GM19324 (cell line): ENCODE results near the gene E2F1.

Source experiments
- ATAC-seq: cut with Tn5 transposase; IDR thresholded peaks from one replicate; pipeline ENCODE4 v1.9.1; 2021; ENCODE audit warnings: mild to moderate bottlenecking, moderate library complexity; ENCODE audit not compliant: unreplicated experiment, low FRiP score

The E2F1 gene

DNA sequence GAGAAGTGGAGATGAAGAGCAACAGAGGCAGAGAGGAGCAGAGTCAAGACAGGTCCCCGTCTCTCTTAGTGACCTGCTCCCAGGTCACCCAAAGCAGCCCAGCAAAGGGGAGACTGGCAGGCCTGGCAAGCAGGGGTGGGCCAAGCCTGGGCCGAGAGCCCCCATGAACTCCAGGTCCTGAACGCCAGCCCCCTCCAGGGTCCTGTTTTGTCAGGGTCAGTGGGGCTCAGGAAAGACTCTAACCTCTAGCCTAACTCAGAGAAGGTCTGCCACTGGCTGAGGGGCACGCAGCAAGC, 13.1 kb downstream of the E2F1 start:
- no peak for ATAC-seq

DNA sequence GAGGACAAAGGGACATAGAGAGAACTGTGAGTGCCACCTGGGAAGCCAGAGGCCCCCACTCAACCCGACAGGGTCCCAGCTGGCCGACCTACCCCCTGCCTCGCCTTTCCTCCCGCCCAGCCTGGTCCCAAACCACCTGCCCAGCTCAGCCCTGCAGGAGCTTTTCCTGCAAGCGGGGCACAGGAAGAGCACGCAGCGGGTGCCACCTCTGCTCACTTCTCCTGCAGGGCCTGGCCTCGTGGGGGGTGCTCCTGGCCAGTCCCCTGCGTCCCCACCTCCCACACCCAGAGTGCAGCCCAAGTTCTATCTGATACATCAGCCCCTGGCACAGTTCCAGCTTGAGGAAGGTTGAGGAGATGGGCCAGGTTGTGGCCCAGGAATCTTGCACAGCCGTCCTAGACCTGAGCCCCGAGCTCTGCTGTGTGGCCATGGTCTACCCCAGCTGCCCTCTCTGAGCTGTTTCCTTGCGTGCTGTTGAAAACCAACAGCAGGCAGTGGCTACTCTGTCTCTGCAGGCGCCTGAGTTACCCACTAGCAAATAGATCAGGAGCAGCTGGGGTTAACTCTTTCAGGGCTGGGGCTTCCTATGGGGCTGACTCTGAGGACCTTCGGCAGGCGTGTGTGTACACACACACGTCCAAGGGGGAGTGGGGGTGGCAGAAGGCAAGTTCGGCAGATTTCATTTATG, 13.6 kb downstream of the E2F1 start:
- no peak for ATAC-seq

DNA sequence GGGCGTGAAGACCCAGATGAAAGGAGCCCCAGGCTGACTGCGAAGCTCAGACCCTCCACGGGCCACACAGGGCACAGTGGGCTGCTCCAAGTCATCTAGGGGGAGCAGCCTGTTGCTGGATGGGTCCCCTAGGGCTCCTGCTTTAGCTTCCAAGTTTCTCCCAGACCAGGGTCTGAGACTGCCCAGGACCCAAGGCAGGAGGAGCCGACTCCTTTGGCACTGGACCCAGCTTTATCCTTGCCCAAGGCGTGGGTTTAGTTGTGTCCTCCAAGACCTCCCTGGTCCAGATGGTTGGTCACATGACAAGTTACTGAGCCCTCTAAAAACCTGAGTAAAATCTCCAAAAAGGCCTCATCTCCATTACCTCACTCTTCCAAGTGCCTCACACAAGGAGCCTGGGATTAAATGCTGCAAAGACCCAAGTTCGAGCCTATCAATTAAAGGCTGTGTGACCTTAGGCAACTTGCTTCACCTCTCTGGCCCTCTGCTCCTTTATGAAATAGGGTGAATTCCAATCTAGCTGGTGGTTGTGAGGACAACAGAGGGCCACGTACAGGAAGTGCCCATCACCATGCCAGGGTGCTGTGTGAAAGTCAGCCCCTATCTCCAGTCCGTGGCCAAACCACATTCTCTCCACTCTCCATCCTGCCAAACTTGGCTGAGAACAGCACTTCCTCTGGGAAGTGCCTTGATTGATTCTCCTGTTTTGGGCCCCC, 14.5 kb downstream of the E2F1 start:
- no peak for ATAC-seq

DNA sequence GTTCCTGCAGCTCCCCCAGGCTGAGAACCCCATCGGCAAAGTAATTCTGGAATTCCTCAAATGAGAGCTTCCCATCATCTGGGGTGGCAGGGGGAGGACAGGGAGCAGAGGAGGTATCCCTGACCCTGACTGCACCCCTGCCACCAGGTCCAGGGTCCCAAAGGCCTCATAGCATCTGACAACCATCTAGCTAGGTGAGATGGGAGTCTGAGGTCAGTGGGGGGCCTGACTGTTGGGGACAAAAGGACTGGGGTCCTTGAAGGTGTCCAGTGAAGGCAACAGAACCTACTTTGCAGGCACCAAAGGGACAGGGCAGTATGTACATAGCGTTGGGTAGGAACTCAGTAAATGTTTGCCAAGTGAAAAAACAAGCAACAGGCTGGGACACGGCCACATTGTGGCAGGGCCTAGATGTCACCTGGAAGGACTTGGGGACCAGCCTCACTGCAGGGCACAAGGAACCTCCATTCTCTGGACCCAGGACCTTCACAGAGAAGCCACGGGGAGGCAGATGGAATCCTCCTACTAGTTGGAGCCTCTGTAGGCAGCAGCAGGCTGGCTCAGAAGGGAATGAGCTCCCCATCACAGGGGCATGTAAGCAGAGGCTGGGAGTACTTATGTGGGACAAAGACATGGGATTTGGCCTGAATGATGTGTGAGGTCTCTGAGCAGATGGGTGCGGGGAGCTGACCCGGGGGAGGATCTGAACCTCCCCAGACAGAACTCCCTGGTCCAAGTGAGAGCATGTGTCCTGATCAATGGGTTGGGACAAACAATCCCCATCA, 15.3 kb downstream of the E2F1 start:
- no peak for ATAC-seq

DNA sequence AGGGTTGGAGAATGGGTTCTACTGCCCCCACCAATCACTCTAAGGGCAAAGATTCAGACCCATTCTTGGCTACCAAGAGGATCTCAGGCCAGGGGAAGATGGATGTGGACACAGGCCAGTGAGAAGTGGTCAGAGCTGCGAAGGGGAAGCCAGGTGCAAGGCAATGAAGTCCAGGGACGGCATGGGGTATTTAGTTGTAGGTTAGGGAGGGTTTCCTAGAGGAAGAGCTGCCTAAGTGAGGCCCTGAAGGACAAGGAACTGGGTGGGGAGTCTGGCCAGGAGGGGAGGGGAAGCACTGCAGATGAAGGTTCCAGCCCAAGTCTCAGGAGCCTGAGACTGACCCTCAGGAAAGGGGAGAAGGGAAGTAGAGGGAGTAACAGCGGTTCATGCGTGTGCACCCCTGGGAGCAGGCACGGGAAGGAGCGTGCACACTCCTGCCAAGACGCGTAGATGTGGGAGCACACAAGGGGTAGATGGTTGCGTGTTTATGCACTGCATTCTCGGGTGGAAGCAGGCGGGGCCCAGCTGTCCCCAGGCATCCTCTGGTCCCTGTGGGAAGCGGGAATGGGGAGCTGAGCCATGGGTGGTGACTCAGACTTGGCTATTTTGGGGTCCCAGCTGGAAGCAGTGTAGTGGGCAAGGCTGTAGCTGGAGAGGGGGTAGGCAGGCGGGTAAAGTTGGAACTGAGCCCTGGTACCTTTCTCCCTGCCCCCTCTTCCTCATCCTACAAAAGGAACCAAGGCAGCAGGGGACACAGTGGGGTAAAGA, 16.1 kb downstream of the E2F1 start:
- ATAC-seq, result no peak

DNA sequence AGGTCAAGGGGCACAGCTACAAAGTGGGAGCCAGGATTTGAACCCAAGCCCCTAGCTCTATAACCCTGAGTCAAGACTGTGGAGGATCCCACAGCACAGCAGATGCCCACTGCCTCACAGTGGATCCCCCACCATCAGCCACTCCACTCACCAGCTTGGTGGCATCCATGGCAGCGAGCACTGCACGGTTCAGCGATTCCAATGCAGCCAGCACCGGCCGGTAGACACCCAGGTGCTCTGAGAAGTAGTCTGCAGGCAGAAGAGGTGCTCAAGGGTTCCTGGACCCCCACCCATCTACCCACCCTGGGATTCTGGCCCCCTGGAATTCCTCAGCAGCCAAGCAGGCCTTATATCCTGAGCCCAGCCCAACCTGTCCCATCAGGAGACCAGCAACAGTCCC, 17.0 kb downstream of the E2F1 start:
- no peak for ATAC-seq

DNA sequence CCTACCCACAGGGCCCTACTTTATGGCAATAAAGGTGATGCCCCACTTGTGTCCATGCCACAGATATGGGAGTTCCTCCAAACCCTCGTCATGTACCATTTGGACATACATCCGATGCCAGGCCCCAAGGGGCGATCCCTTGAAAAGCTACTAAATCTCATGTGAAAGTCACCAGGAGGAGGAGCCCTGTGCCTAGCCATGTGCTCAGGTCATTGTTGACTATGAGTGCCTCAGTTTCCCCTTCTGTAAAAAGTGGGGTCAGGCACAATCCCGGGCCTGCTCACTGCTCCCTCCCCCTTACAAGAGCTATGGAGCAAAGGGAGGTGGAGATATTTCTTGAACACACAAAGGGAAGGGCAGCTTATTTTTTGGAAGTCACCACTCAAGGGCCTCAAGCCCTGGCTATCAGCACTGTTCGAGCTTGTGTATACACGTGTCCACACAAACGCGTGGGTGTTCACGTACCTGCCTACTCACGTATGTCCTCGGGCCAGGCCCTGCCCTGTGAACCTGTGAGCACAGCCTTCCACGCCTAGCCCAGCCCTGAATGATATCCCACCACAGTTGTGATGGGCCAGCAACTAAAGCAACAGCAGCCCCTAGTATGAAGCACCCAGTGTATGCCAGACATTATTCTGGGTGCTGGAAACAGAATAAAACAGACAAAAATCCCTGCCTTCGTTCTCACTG, 17.6 kb downstream of the E2F1 start:
- ATAC-seq, result no peak

DNA sequence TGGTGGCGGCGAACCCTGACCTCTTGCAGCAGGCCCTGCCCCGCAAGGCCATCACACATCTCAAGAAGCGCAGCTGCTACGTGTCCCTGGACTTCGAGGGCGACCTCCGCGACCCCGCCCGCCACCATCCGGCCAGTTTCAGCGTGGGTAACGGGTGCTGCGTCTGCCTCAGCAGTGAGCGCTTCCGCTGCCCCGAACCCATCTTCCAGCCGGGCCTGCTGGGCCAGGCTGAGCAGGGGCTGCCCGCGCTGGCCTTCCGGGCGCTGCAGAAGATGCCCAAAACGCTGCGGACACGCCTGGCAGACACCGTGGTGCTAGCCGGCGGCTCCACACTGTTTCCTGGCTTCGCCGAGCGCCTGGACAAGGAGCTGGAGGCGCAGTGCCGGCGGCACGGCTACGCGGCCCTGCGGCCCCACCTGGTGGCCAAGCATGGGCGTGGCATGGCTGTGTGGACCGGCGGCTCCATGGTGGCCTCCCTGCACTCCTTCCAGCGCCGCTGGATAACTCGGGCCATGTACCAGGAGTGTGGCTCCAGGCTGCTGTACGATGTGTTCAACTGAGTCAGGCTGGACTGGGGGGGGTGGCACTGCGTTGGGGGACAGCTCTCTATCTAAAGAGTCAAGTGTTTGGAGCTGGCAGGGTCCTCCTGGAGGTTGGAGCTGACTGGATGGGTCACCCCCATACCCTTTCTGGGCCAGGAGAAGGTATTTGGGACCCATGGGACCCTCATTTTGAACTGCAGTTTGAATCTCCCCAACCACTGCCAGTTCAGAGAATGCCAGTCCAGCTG, 18.3 kb downstream of the E2F1 start:
- ATAC-seq, result peak; percentile 28

DNA sequence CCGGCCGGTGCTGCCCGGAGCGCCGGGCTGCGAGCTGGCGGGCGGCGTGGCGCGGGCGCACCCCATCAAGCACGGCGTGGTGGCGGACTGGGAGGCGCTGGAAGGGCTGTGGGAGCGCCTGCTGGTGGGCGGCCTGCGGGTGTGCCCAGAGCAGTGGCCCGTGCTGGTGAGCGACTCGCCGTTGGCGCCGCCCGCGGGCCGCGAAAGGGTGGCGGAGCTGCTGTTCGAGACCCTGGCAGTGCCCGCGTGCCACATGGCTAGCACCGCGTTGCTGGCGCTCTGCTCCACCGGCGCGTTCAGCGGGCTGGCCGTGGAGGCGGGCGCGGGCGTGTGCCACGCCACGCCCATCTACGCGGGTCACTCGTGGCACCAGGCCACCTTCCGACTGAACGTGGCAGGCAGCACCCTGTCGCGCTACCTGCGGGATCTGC, 18.9 kb downstream of the E2F1 start:
- peak; percentile 2 for ATAC-seq

DNA sequence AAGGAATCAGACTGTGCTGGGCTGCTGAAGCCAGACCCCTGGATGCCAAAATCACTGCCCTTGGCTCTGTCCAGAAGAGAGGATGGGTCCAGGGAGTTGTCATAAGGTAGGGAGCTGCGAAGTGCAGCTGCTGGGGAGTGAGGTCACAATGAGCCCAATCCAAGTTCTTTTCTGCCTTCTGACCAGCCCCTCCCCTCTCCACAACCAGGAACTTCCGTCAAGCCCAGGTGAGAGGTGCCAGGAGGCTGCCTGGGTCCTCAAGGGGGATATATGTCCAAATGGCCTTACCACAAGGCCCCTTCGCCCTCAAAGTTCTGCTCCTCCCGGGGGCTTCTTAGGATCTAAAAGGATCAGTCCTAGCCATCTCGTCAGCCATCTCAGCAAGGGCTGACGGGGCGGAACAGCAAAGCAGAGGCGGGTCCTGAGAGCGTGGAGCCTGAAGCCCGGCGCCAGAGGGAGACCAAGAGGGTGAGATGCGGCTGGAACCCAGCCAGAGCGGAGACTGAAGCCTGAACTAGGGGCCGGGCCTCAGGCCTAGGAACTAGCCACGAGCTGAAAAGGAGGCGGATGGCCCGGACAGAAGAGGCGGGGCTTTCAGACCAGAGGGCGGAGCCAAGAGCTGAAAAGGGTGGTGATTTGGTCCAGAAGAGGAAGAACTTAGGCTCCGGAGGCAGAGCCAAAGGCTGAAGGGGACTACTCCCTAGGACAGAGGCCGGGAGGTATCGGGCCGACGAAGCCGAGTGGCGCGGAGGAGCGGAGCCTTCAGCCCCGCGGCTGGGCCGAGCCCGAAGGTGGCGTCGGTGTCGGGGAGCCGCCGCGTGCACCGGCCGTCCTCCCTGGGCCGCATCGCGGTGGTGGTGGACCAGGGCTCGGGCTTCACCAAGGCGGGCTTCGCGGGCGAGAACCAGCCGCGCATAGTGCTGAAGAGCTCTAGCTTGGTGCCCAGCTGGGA, 19.6 kb downstream of the E2F1 start, which contains the start of gene ACTL10:
ACTL10 (plus strand) TSS at position 651 of the 952 bp plus-strand sequence. CDS start 555 bp downstream, outside the sequence.
- peak; percentile 61 for ATAC-seq

DNA sequence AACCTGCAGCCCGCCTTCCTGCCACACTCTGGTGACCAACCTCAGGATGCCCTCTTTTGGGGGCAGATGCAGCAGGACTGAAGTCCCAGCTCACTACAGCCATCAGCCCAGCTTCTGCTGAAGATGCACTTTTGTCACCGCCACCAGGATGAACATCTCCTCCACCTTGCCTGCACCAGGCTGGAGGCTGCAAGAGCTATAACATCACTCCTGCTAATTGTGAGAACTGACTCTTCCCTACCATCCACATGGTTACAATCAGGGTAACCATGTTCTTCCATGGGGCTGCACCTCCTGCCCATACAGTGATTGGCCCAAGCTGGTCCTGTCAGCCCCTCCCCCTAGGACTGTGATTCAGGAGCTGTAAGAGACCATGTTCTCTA, 21.4 kb downstream of the E2F1 start:
- no peak for ATAC-seq

DNA sequence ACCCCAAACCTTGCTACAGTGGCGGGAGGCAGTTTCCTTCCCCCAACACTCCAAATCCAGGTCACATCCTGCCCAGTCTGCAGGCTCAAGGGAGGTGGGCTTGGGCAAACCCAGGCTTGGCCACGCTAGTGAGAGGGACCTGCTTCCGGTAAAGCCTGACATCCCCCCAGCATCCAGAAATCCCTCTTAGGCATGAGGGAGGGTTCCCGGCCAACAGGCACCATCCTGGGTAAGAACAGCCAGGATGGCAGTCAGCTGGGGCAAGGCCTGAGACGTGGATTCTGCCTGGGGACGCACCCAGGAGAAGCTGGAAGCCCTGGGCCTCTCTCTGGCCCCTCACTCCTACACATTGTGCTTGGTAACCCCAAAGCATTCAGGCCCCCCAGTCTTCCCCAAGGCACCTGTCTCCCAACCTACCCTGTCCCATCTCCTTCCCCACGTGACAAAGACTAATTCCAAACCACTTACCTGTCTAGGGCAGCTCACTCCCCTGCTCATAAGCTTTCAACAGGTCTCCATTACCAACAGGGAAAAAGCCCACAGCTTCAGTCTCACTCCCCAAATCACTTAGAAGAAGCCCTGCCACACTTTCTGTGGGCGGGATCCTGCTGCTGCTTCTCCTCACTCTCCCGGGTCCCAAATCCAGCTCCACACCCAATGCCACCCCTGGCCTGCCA, 22.0 kb downstream of the E2F1 start:
- no peak for ATAC-seq

DNA sequence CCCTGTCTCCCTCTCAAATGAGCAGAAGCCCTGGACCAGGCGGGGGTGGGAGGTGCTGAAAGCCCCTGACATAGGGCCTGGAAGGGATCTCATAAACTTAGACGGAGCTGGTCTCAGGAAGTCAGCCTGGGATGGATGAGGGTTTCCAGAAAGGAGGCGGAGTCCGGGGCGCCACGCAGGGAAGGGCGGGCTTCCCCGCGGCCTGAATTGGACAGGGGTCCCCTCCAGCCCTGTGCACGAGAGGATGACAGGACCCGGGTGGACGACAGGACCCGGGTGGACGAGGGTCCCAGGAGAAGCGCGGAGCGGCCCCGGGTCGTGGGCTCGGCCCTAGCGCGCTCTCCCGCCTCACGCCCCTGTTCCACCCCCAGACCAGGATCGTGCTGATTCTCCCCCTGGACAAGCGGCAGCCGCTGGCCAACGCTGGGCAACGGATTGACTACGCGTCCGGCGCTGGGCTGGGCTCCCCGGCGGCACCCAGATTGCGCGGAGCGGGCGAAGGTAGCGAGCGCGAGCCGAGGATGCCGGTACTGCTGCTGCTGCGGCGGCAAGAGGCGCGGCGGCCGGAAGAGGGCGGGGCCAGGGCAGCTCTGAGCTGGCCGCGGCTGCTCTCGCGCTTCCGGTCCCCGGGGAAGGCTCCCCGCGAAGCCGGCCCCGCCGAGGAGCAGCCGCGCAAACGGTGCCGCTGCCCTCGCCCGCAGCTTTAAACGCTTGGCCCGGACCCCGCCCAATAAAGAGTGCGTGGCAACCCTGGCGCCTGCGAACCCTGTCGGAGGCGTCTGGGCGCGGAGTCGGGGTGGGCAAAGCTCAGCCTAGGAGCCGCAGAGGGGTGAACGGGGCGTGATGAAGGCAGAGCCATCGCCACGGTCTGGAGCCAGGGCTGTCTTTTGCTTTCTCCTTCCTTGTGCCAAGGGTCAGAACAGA, 22.8 kb downstream of the E2F1 start:
- ATAC-seq, result peak; percentile 48

DNA sequence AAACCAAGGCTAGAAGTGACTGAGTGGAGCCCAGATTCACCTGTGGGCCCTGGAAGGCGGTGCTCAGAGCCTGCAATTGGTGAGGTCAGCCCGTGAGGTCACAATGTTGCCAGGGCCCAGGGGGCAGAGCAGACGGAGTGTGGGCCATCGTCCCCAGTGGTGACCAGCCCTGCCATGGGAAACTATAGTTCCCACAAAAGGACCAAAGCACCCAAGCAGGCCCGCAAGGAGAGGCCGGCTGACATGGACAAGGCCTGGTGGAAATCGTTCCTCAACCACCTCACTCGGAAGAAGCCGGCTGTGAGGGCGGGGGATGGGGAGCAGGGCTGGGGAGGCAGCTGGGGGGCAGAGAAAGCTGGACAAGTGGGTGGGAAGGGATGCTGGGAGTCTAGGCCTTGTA, 24.0 kb downstream of the E2F1 start, which contains the start of gene C20orf144:
C20orf144 (plus strand) TSS at position 156 of the 400 bp plus-strand sequence; CDS start at position 175, 19 bp downstream.
- no peak for ATAC-seq

DNA sequence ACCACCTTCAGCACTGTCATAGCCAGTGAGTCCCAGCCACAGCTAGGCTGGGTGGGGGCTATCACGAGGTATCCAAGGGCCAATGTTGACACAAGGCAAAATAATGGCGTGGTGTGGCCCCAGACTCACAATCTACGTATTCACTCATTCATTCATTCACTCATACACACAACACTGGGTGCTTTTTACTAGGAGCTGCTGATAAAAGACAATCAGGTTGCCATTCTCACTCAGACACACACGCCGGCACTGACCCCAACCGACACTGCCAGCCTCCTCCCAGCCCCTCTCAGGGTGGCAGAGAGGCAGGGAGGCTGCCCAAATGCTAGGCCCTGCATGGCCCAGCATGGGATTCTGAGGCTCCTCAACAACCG, 25.5 kb downstream of the E2F1 start:
- ATAC-seq, result no peak

DNA sequence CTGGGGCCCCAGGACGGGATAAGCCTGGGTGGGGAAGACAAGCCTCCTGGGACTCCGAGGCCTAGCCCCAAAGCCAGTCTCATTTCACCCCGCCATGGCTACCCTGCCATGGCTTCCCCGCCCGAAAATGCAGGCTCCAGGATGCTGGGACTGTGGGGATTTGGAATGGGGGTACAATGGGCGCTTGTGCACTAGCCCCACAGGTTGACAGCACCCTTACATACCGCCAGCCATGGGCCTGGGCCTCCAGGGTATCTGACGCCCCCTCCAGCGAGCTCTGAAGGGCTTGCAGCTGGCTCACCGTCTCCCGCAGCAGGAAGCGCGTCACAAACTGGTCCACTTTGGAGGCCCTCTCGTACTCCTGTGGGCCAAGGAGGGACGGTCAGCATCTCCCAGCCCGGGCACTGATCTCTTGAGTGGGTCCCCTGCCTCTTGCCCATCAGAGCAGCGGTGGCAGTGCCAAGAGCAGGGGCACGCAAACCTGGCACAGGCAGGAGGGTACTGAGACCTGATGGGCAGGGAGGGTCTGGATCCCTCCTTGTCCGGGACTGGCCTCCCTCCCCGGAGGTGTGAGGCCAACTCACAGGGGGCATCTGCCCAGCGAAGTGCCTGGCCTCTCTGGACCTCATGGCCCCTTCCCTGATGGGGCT, 26.0 kb downstream of the E2F1 start:
- ATAC-seq, result no peak
